GM19193 (cell line): ENCODE measurements around the gene FBXL14.

Experiments
- POLR2A ChIP-seq: IDR thresholded peaks from 4 replicates; pipeline ENCODE4 v1.6.1; 2011; ENCODE audit not compliant: insufficient read depth, insufficient read length; ENCODE audit errors: extremely low read depth

The FBXL14 gene, protein sequence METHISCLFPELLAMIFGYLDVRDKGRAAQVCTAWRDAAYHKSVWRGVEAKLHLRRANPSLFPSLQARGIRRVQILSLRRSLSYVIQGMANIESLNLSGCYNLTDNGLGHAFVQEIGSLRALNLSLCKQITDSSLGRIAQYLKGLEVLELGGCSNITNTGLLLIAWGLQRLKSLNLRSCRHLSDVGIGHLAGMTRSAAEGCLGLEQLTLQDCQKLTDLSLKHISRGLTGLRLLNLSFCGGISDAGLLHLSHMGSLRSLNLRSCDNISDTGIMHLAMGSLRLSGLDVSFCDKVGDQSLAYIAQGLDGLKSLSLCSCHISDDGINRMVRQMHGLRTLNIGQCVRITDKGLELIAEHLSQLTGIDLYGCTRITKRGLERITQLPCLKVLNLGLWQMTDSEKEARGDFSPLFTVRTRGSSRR

DNA sequence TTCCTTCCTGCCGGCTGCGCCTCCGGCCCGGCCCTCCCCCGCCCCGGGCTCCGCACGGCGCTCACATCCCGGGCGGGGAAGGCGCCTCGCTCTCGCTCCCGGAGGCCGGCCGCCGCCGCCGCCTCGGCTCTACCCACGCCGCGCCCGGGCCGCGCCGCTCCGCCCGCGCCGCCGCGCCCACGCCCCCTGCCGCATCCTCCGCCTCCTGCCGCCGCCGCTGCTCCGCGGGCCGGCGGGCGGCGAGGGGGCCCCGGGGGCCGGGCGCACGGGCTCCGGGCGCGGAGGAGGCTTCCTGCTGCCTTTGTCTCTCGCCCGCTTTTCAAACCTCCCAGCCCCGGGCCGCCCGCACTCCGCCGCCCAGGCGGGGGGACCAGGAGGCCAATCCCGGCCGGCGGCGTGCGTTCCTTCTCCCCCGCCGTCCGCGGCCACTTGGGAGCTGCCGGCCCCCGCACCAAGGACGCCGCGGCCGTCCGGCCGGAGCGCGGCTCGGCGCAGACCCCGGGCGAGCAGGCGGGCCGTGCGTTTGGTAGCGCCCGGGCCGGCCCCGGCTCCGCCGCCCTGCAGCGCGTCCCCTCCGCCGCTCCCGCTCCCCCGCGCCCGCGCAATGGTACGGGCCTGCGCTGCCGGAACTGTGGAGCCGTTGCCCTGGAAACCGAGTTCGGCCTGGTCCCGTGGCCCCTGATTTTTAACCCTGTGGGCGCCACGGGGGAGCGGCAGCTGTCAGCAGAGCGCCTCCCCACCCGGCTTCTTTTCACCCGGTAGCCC is at the start of gene FBXL14:
FBXL14 (minus strand) TSS at position 321 of the 765 bp plus-strand sequence. CDS start 515 bp downstream, outside the sequence.
- TF ChIP-seq POLR2A: peak; percentile 57

DNA sequence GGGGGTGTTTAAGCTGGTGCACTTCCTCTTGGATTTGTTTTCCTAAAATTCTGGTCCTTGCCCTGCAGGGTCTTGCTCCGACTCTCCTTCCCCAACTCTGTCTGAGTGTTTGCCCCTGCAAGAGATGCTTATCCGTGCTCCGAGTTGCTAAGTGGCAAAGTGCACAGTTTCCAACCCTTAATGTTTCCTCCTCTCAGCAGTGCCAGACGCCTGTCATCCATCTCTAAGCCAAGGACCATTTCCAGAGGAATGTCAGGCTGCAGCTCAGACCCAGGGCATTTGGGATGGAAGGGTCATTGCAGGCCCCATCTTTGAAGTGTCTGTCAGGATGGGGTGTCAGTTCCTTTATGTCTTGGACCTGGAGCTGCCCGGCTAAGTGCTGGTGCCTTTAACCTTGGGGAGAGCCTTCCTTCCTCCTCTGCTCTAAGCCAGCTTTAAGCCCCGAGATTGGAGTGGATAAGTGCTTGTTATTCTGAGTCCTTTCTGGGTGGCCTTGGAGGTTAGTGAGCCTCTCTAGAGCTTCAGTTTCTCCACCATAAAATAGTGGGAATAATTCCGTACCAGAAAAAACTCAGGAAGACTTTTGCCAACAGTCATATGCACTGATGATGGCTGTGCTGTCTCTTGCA is 49.6 kb upstream of the FBXL14 start:
- TF ChIP-seq POLR2A: no peak

DNA sequence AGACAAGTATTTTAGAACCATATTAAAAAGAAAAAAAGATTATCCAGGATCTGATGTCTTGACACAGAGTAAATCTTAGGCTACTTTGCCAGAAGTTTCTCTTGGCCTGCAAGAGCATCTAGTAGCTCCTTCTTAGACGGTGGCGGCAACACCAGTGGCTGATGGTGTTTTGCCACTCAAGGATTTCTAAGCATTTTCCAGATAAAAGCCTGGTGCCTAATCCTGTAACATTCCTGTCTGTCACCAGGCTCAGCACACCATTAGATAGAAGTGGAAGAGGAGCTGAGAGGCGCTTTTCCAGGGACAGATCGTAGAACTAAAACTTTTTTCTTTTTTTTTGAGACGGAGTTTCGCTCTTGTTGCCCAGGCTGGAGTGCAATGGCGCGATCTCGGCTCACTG is 48.7 kb upstream of the FBXL14 start:
- TF ChIP-seq POLR2A: no peak

DNA sequence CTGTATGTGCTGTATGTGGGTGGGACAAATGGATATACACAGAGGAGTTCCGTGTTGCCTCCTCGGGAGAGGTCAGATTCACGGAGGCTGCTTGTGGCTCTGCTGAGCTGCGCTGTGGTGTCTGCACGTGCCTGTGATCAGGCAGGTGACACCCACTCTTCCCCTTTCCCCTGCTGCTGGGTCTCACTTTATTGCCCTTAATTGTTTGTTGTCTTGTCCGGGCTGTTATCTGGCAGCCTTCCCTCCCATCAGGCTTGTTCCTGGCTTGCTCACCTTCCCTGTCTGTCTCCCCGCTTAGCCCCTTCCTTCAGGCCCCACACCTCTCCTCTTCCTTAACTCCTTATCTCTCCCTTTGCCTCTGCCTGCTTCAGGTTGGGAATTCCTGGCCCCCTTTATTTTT is 48.1 kb upstream of the FBXL14 start:
- no peak for TF ChIP-seq POLR2A

DNA sequence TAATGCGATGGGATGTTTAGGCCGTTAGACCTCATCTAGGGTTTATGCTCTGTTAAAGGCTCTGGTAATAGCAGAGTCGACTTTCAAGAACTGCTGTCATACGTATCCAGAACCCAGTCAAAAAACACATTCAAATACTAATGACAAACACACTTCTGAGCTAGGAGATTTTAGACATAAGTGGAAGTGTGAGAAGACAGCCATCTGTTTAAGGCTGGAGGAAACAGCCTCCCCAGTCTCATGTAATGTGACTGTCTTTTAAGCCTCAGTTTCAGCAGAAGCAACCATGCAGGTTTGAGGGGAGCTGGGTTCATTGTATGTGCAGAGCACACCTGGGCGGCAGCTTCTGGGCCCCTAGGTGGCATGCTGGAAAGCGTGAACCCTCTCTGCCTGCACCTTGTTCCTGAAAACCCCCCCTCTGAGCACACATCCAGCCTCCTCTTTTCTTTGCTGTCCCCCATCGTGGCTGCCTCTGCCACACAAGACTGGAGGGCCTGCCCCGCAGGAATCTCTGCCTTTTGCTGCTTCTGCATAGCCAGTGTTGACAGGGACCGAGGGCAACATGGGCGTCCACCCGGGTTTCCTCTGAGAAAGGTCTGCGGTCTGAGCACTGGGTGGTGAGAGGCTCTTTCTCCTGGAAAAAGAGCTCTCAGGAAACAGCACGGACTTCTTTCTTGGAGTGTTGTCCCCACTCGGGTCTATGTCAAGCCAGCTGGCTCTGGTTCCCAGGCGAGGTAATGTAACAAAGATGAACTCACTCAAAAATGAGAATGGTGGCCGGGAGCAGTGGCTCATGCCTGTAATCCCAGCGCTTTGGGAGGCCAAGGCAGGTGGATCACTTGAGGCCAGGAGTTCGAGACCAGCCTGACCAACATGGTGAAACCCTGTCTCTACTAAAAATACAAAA is 46.2 kb upstream of the FBXL14 start:
- TF ChIP-seq POLR2A: no peak

DNA sequence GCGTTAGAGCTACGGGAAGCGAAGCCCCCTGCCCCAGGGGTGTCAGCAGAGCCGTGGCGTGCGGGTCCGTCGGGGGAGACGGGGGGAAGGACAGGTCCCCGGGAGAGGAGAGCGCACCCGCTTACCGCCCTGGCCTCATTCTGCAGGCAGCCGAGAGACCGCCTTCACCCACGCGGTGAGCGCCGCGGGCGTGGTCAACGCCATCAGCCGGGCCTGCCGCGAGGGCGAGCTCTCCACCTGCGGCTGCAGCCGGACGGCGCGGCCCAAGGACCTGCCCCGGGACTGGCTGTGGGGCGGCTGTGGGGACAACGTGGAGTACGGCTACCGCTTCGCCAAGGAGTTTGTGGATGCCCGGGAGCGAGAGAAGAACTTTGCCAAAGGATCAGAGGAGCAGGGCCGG is 45.2 kb upstream of the FBXL14 start:
- TF ChIP-seq POLR2A: no peak

DNA sequence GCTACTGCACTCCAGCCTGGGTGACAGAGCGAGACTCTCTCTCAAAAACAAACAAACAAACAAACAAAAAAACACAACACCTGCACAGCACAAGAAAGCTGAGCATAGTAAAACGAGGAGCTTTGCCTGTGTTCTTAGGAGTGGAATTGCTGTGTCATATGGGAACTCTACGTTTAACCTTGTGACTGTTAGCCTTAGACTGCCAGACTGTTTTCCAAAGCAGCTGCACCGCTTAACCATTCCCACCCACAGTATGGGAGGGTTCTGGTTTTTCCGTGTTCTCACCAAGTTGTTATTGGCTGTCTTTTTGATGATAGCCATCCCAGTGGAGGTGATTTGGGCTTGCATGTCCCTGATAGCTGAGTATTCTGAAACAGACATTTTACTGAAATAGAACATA is 43.8 kb upstream of the FBXL14 start:
- no peak for TF ChIP-seq POLR2A

DNA sequence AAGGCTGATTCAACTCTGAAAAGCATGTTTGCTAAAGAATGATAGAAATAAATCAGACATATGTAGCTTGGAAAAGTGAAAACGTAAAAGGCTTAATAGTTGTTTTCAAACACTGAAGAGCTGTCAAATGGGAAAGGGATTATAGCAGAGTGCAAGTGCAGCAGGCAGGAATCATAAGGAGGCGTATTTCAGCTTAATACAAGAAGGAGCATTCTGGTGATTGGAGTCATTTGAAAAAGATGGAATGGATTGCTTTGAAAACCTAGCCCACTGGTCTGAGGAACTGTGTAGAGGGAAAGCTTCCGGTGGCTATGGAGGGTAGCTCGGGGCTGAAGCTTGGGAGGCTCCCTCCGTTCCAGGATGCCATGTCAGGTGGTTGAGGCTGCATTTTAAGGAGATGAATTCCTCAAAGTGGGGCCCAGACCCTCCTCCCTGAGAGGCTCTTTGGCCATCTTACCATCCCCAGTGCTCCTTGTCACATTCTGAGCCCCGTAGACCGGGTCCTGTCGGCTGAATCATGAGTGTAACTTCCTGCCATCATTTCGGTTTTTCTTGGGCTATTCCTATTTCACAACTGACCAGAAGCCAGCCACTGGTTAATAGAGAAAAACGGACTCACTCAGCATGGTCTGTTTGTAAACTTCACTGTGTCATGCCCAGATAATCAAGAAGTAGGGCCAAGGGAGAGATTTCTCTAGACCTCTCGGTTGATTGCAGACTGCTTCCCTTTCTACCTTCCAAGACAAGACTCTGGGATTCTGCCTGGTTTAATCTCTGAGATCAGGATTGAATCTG is 41.1 kb upstream of the FBXL14 start:
- TF ChIP-seq POLR2A: no peak

DNA sequence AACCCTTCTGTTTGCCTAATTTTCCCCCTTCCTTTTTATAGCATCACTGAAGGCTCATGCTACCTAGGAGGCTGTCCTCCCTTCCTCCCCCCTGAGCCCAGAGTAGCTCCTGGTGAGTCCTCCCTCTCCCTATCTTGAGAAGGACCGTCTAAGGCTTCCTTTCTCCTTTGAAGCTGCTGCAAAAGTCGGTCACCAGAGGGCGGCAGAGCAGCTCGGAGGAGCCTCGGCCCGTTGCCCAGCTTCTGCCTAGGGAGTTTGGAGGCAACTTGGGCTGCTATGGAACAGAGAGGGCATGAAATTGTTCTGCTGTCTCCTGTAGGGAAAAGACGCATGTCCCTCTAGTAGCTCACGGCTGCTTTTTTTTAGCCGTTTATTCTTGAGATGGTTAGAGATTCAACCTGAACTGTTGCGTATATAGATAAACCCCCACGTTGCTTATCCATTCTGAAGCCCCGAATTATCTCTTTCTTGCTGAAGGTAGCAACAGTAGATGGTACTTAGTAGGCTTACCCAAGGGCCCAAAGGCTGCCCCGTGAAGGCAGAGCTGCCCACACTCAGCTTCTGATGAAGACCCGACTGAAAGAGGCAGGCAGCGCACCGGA is 40.3 kb upstream of the FBXL14 start:
- no peak for TF ChIP-seq POLR2A

DNA sequence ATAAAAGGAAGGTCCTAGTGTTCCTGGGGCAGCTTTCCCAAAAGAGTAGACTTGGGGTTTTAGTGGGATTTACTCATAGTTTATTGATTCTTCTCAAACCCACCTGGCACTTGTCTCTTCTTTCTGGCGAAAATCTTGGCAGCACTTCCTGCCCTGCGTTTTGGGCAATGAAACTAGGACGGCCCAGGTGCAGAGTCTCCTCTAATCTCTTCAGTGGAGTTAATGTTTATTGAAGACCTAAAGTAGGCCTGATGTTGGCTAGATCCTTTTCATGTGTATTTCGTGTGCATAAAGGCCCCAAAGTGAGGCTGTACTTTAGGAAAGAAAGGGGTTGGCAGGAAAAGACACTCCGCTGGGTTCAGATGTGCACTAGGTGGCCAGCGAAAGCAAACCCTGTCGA is 39.8 kb upstream of the FBXL14 start:
- TF ChIP-seq POLR2A: no peak

DNA sequence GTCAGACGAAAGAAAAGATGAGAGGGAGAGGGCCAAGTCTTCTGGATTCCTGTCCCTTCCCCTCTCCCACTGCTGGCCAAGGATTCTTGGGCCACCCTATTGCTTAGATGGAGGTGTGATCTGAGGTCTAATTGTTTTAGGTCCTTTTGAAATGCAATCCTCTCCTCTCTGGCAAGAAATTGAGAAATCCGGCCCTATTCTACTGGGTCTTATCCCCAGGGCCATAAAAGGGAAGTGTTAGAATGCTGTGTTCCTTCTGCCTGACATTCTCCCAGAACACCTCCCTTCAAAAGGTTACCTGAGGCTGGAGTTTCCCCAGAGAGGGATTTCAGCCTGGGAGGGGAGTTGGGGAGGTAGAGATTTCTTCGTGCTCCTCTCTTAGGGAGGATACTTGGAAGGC is 39.1 kb upstream of the FBXL14 start:
- no peak for TF ChIP-seq POLR2A

DNA sequence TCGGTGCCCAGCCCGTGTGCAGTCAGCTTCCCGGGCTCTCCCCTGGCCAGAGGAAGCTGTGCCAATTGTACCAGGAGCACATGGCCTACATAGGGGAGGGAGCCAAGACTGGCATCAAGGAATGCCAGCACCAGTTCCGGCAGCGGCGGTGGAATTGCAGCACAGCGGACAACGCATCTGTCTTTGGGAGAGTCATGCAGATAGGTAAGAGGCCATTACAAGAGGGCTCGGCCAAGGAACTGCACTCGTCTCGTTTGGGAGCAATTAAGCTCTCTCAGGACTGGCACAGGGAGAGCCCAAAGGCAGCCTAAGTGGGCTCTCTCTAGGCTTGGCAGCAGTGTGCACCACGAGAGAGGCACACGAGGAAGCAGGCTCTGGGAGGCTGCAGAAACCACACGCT is 38.3 kb upstream of the FBXL14 start:
- no peak for TF ChIP-seq POLR2A

DNA sequence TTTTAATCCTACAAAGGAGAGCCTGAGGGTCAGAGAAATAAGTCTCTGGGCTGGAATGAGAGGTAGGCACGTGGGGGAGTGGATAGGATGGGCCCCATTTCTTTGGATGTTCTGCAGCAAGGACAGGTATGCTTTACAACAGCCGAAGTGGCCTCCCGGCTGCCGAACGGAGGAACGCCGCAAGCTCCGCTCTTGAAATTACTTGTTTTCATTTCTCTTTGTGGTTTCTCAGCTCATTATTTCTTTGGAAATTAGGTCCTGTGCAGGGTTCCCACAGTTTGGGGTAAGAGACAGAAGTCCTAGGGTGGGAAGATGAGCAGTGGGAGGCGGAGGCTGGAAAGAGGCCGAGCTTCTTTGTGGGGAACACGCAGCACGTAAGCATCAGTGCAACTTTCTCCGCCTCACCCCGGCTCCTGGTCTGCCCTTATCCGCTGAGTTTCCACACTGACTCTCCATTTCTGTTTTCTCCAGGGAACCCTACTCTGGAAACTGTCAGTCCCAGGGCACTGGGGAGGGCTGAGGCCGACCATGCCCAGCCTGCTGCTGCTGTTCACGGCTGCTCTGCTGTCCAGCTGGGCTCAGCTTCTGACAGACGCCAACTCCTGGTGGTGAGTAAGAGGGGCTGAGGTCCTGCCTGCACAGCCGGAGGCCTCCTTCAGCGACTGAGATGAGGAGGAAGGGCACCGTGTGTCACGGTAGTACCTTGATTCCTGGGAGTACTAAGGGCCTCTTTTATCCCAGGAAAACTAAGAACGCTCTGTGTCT is 36.6 kb upstream of the FBXL14 start:
- TF ChIP-seq POLR2A: no peak
